GM12874 (cell line): ENCODE results near the gene ZMYM1.

Source experiments
- TF ChIP-seq, protein P1 (sequence below): IDR thresholded peaks from 2 replicates; pipeline ENCODE4 v1.5.1; 2011; ENCODE audit warnings: low read depth, mild to moderate bottlenecking, control low read depth, low read length, moderate library complexity; ENCODE audit not compliant: insufficient read depth

ZMYM1 gene

GRCh38 chr1:35126546-35126945 is 47.4 kb downstream of the ZMYM1 start:
- TF ChIP-seq, protein P1, sequence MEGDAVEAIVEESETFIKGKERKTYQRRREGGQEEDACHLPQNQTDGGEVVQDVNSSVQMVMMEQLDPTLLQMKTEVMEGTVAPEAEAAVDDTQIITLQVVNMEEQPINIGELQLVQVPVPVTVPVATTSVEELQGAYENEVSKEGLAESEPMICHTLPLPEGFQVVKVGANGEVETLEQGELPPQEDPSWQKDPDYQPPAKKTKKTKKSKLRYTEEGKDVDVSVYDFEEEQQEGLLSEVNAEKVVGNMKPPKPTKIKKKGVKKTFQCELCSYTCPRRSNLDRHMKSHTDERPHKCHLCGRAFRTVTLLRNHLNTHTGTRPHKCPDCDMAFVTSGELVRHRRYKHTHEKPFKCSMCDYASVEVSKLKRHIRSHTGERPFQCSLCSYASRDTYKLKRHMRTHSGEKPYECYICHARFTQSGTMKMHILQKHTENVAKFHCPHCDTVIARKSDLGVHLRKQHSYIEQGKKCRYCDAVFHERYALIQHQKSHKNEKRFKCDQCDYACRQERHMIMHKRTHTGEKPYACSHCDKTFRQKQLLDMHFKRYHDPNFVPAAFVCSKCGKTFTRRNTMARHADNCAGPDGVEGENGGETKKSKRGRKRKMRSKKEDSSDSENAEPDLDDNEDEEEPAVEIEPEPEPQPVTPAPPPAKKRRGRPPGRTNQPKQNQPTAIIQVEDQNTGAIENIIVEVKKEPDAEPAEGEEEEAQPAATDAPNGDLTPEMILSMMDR = no peak

GRCh38 chr1:35129080-35129479 is 49.9 kb downstream of the ZMYM1 start:
- TF ChIP-seq, protein P1 = no peak

DNA sequence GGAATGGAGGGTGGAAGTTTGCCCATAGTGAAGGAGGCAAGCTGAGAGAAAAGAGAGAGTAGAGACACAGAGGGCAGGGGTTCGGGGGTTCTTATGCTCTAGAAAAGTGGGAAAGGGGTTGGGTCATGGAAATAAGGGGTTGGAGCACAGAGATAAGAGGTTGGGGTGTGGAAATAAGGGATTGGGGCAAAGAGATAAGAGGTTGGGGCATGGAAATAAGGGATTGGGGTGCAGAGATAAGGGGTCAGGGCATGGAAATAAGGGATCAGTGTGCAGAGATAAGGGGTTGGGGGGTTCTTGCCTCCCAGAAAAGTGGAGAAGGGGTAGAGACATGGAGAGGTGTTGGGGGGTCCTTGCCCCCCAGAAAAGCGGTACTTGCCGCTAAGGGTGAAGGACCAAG is 57.6 kb downstream of the ZMYM1 start:
- TF ChIP-seq, protein P1 = no peak

- TF ChIP-seq, protein P1 = no peak
Observed at GRCh38 chr1:35143737-35144508, 64.7 kb downstream of the ZMYM1 start.

GRCh38 chr1:35151220-35151619 is 72.0 kb downstream of the ZMYM1 start:
- TF ChIP-seq, protein P1 = no peak

- TF ChIP-seq, protein P1 = no peak
Observed at GRCh38 chr1:35164893-35165292, 85.7 kb downstream of the ZMYM1 start.
